A549 (cell line): ENCODE measurements around the gene PIK3C3. TPM values are rescaled to one million over a fixed set of nuclear protein-coding genes. Genes with fewer than 3 reads are reported as not detected.

Experiments
- ATAC-seq, 2 experiments: fragments of 200-7000 bp in 1 of 2; fragments of >200 bp in 1 of 2; cut with Nextera tagmentation in 1 of 2; cut with Tn5 transposase in 1 of 2; 3 replicates each; pipeline versions ENCODE4 v1.8.0 to v1.9.1; 2018 to 2020; ENCODE audit warnings: mild to moderate bottlenecking in 1 of 2, moderate library complexity in 1 of 2
- CTCF ChIA-PET: fragments of 300-600 bp; sonication (Branson Sonifier 250); formaldehyde crosslinking; extraction: SDS; loops from one replicate; lab custom pipeline; 2021; ENCODE audit warnings: antibody characterized with exemption, inconsistent platforms; lab: Yijun Ruan, JAX
- POLR2A ChIA-PET: fragments of 350-600 bp; formaldehyde crosslinking; extraction: SDS; loops from one replicate; lab custom pipeline; 2021; ENCODE audit warnings: antibody characterized with exemption, inconsistent platforms; lab: Yijun Ruan, JAX
- DNase-seq, 2 experiments: peaks; one replicate each; pipeline versions ENCODE4 v3.0.0 to v3.0.0-alpha.2; 2011 to 2016; ENCODE audit warnings: low read depth in 1 of 2, low spot score in 1 of 2
- FAIRE-seq: peaks from 2 replicates; lab custom pipeline; 2011; peaks lifted over from hg19 to GRCh38; lab: Jason Lieb, UNC
- H3K27ac ChIP-seq, 2 experiments: fragments of >200 bp; sonication (Bioruptor Twin); formaldehyde crosslinking; 3 replicates each; pipeline ENCODE4 v1.5.1; 2016 to 2017
- H3K4me1 ChIP-seq: fragments of >200 bp; sonication (Bioruptor Twin); formaldehyde crosslinking; 3 replicates; pipeline ENCODE4 v1.6.1; 2016
- H3K4me2 ChIP-seq: fragments of >200 bp; sonication (Bioruptor Twin); formaldehyde crosslinking; 3 replicates; pipeline ENCODE4 v1.6.1; 2016
- H3K4me3 ChIP-seq: fragments of >200 bp; sonication (Bioruptor Twin); formaldehyde crosslinking; 3 replicates; pipeline ENCODE4 v1.5.1; 2016
- H3K9me3 ChIP-seq: fragments of >200 bp; sonication (Bioruptor Twin); formaldehyde crosslinking; 3 replicates; pipeline ENCODE4 v1.6.1; 2016
- CBX2 ChIP-seq: fragments of 200-600 bp; sonication (generic); IDR thresholded peaks from 2 replicates; pipeline ENCODE4 v1.6.1; 2016; ENCODE audit warnings: low read depth, mild to moderate bottlenecking, borderline replicate concordance
- CBX8 ChIP-seq: fragments of 200-600 bp; sonication (generic); IDR thresholded peaks from 2 replicates; pipeline ENCODE4 v1.6.1; 2016
- CEBPB ChIP-seq, 2 experiments: fragments of >200 bp in 1 of 2; sonication (Bioruptor Twin) in 1 of 2; formaldehyde crosslinking in 1 of 2; IDR thresholded peaks; 2 replicates each; pipeline ENCODE4 v1.6.1; 2012 to 2016
- E2F6 ChIP-seq: IDR thresholded peaks from 2 replicates; pipeline ENCODE4 v1.6.1; 2012; ENCODE audit warnings: low read depth, borderline replicate concordance
- EHF ChIP-seq: fragments of 250-450 bp; sonication (Bioruptor Pico); IDR thresholded peaks from 2 replicates; pipeline ENCODE4 v1.5.0; 2020; ENCODE audit warnings: mild to moderate bottlenecking
- EHMT2 ChIP-seq: fragments of 200-600 bp; sonication (generic); IDR thresholded peaks from 2 replicates; pipeline ENCODE4 v1.6.1; 2016; ENCODE audit warnings: antibody characterized with exemption, low read depth, mild to moderate bottlenecking, moderate library complexity
- EP300 ChIP-seq, 2 experiments: fragments of >200 bp; sonication (Bioruptor Twin); formaldehyde crosslinking; IDR thresholded peaks; 2 replicates in 1 of 2; 3 replicates in 1 of 2; pipeline ENCODE4 v1.6.1; 2016 to 2017
- GATA3 ChIP-seq: IDR thresholded peaks from 2 replicates; pipeline ENCODE4 v1.6.1; 2012; ENCODE audit warnings: borderline replicate concordance
- HOXA7 ChIP-seq: fragments of 250-450 bp; sonication (Bioruptor Pico); IDR thresholded peaks from 2 replicates; pipeline ENCODE4 v1.5.0; 2020; ENCODE audit warnings: mild to moderate bottlenecking, moderate library complexity
- HOXB5 ChIP-seq: fragments of 250-450 bp; sonication (Bioruptor Pico); IDR thresholded peaks from 2 replicates; pipeline ENCODE4 v1.5.0; 2020; ENCODE audit warnings: mild to moderate bottlenecking, moderate library complexity
- JUN ChIP-seq, 2 experiments: fragments of >200 bp; sonication (Bioruptor Twin); formaldehyde crosslinking; IDR thresholded peaks; 2 replicates in 1 of 2; 3 replicates in 1 of 2; pipeline ENCODE4 v1.6.1; 2016 to 2017
- JUNB ChIP-seq: fragments of >200 bp; sonication (Bioruptor Twin); formaldehyde crosslinking; IDR thresholded peaks from 2 replicates; pipeline ENCODE4 v1.6.1; 2016
- KDM1A ChIP-seq: fragments of 200-600 bp; sonication (generic); IDR thresholded peaks from 2 replicates; pipeline ENCODE4 v1.6.1; 2016; ENCODE audit warnings: low read depth, mild to moderate bottlenecking
- KDM5A ChIP-seq: fragments of 200-600 bp; sonication (generic); IDR thresholded peaks from 2 replicates; pipeline ENCODE4 v1.6.1; 2016; ENCODE audit warnings: antibody characterized with exemption, mild to moderate bottlenecking
- MAFK ChIP-seq: fragments of 450-650 bp; IDR thresholded peaks from 2 replicates; pipeline ENCODE4 v1.6.1; 2014; ENCODE audit not compliant: partially characterized antibody
- MAZ ChIP-seq: fragments of 150-350 bp; IDR thresholded peaks from 2 replicates; pipeline ENCODE4 v1.6.1; 2014; ENCODE audit warnings: antibody characterized with exemption, low read depth, low read length, borderline replicate concordance
- NFE2L2 ChIP-seq: fragments of 150-350 bp; conservative IDR thresholded peaks from 2 replicates; pipeline ENCODE4 v1.6.1; 2014; ENCODE audit warnings: low read length
- NPAS2 ChIP-seq: fragments of 250-450 bp; sonication (Bioruptor Pico); IDR thresholded peaks from 2 replicates; pipeline ENCODE4 v1.8.0; 2022; ENCODE audit warnings: mild to moderate bottlenecking, moderate library complexity, borderline replicate concordance
- NR3C1 ChIP-seq: fragments of >200 bp; sonication (Bioruptor Twin); formaldehyde crosslinking; IDR thresholded peaks from 3 replicates; pipeline ENCODE4 v1.6.1; 2017
- PBX3 ChIP-seq: IDR thresholded peaks from 2 replicates; pipeline ENCODE4 v1.6.1; 2012
- PHF8 ChIP-seq: fragments of 200-600 bp; sonication (generic); IDR thresholded peaks from 2 replicates; pipeline ENCODE4 v1.6.1; 2016; ENCODE audit warnings: low read depth, mild to moderate bottlenecking, antibody characterized with exemption, moderate library complexity, borderline replicate concordance
- RAD21 ChIP-seq, 2 experiments: fragments of >200 bp in 1 of 2; sonication (Bioruptor Twin) in 1 of 2; formaldehyde crosslinking in 1 of 2; IDR thresholded peaks in 1 of 2; conservative IDR thresholded peaks in 1 of 2; 2 replicates in 1 of 2; 3 replicates in 1 of 2; pipeline ENCODE4 v1.6.1; 2012 to 2018; ENCODE audit warnings: inconsistent platforms in 1 of 2
- RARB ChIP-seq: fragments of 250-450 bp; sonication (Bioruptor Pico); IDR thresholded peaks from 2 replicates; pipeline ENCODE4 v1.8.0; 2021; ENCODE audit warnings: mild to moderate bottlenecking, moderate library complexity
- RNF2 ChIP-seq: fragments of 200-600 bp; sonication (generic); IDR thresholded peaks from 2 replicates; pipeline ENCODE4 v1.6.1; 2016; ENCODE audit warnings: low read depth, mild to moderate bottlenecking, antibody characterized with exemption, moderate library complexity, borderline replicate concordance
- SMC3 ChIP-seq: fragments of >200 bp; sonication (Bioruptor Twin); formaldehyde crosslinking; IDR thresholded peaks from 3 replicates; pipeline ENCODE4 v1.6.1; 2018; ENCODE audit warnings: inconsistent platforms
- SREBF2 ChIP-seq: fragments of 450-650 bp; IDR thresholded peaks from 2 replicates; pipeline ENCODE4 v1.6.1; 2014; ENCODE audit warnings: mild to moderate bottlenecking, moderate library complexity
- ZC3H11A ChIP-seq: fragments of 450-650 bp; IDR thresholded peaks from 2 replicates; pipeline ENCODE4 v1.6.1; 2014; ENCODE audit warnings: antibody characterized with exemption, mild to moderate bottlenecking
- ZSCAN20 ChIP-seq: fragments of 250-450 bp; sonication (Bioruptor Pico); IDR thresholded peaks from 2 replicates; pipeline ENCODE4 v1.8.0; 2022; ENCODE audit warnings: mild to moderate bottlenecking, moderate library complexity
- WGBS: methylation state at CpG from one replicate; pipeline ENCODE4 v1.1.6; 2017; ENCODE audit errors: missing lambda C conversion rate; 5-methylcytosine and 5-hydroxymethylcytosine counted together
- polyA plus RNA-seq, 4 experiments: library from polyadenylated mRNA; depleted of rRNA in 3 of 4; stranded (reverse); fragments of >200 nt; fragmentation: RNase III in 1 of 4; extraction: RNeasy Plus Mini Kit Qiagen cat#74134 plus additional on column Dnase treatment in 1 of 4; gene quantifications; 2 replicates in 3 of 4; 3 replicates in 1 of 4; pipeline ENCODE4 v1.2.3, GENCODE V29; 2011 to 2017

The PIK3C3 gene
- polyA plus RNA-seq, 2 of the 4 experiments (the other 2 are of a cell fraction): 18.6 to 36.0 TPM

GRCh38 chr18:42087235-42087634 lies 132.2 kb downstream of the PIK3C3 start:
- no peaks in the 10 kb centered on the region for H3K9me3 ChIP-seq
- no peak overlapping the region for H3K27ac ChIP-seq
- TF ChIP-seq NR3C1 (no peak), SMC3 (no peak), EHF (CRISPR knock-in tag) (no peak), PBX3 (no peak), JUNB (no peak), JUN (IDR thresholded peaks at IDR 0.05) (no peak), KDM5A (no peak), ZSCAN20 (CRISPR knock-in tag) (no peak), EP300 (IDR thresholded peaks at IDR 0.05) (no peak), MAFK (no peak), NFE2L2 (no peak), E2F6 (no peak), MAZ (no peak), KDM1A (no peak), GATA3 (no peak)
- H3K4me2 ChIP-seq: no peak overlapping the region
- DNase-seq (no peak), ATAC-seq (no peak), FAIRE-seq (no peak)
- H3K4me3 ChIP-seq: no peak overlapping the region
- ChIA-PET POLR2A (no interaction called here), CTCF (interaction anchor here (1.1 to 1.5 kb wide), 2 partner anchors 27 to 34 kb away, joined by 3 read pairs; no protein-coding TSS in a partner anchor)
- 87% methylated on average over 7 of the region's 7 CpGs for WGBS
- H3K4me1 ChIP-seq: no peaks in the 10 kb centered on the region

GRCh38 chr18:42087876-42088275 lies 132.8 kb downstream of the PIK3C3 start:
- CTCF ChIA-PET: interaction anchor here (1.5 kb wide), 1 partner anchor 26 kb away, joined by 3 read pairs; no protein-coding TSS in a partner anchor
- FAIRE-seq (no peak), DNase-seq (no peak), ATAC-seq (no peak)
- POLR2A ChIA-PET: no interaction called here
- Histone ChIP-seq H3K4me3 (no peak overlapping the region), H3K27ac (no peak overlapping the region), H3K4me1 (no peaks in the 10 kb centered on the region), H3K4me2 (no peak overlapping the region), H3K9me3 (no peaks in the 10 kb centered on the region)
- WGBS: 88% methylated on average over 4 of the region's 4 CpGs
- TF ChIP-seq SREBF2 (no peak), CBX2 (no peak), CEBPB (IDR thresholded peaks at IDR 0.05) (no peak), EHMT2 (no peak), RAD21 (conservative IDR thresholded peaks at IDR 0.05 in 1 of 2, IDR thresholded peaks at IDR 0.05 in 1 of 2) (no peak), RNF2 (no peak), RARB (CRISPR knock-in tag) (no peak), JUNB (no peak), HOXA7 (CRISPR knock-in tag) (no peak), ZC3H11A (no peak), CBX8 (no peak), NPAS2 (no peak), E2F6 (no peak), PBX3 (no peak), HOXB5 (CRISPR knock-in tag) (no peak), GATA3 (no peak), PHF8 (no peak)
